ENCODE data around the gene CATSPERD.

Gene CATSPERD

GRCh38 chr19:5690955-5691821, 29.2 kb upstream of the CATSPERD start:
- peaks cover 56% of the 10 kb centered on the region for H3K36me3 ChIP-seq (ENCODE audit: insufficient read depth, low read length)
- H3K9ac ChIP-seq (ENCODE audit: insufficient read length), result peak overlapping the region; percentile 100
- H3K4me3 ChIP-seq, result peak overlapping the region; percentile 100
- H3K9me3 ChIP-seq (ENCODE audit: low read depth, low read length), result no peaks in the 10 kb centered on the region
- peak overlapping the region; percentile 97 for H3K27ac ChIP-seq
- no peak for DNase-seq (ENCODE audit: low read depth, low spot score)
- TF ChIP-seq EZH2 (IDR thresholded peaks at IDR 0.05), result no peak
- TF ChIP-seq POLR2AphosphoS5 (IDR thresholded peaks at IDR 0.05; ENCODE audit: borderline replicate concordance, low read depth, low read length), result peak; percentile 44
- TF ChIP-seq FOXP2 (optimal IDR thresholded peaks at IDR 0.05; ENCODE audit: control extremely low read depth, extremely low read length, insufficient read depth), result no peak

- no peak overlapping the region for H3K9ac ChIP-seq (ENCODE audit: insufficient read length)
- H3K9me3 ChIP-seq (ENCODE audit: low read depth, low read length), result no peaks in the 10 kb centered on the region
- TF ChIP-seq POLR2AphosphoS5 (IDR thresholded peaks at IDR 0.05; ENCODE audit: borderline replicate concordance, low read depth, low read length) (no peak; the same call in 1 of the 2 replicates), EZH2 (IDR thresholded peaks at IDR 0.05) (no peak), FOXP2 (optimal IDR thresholded peaks at IDR 0.05; ENCODE audit: control extremely low read depth, extremely low read length, insufficient read depth) (no peak)
- no peak for DNase-seq (ENCODE audit: low read depth, low spot score)
- peaks cover 65% of the 10 kb centered on the region for H3K36me3 ChIP-seq (ENCODE audit: insufficient read depth, low read length)
- peak overlapping the region; percentile 100 for H3K4me3 ChIP-seq
- peak overlapping the region; percentile 57 for H3K27ac ChIP-seq
Measured at GRCh38 chr19:5691822-5692722, 28.4 kb upstream of the CATSPERD start.

- peak overlapping the region; percentile 57 for H3K27ac ChIP-seq
- TF ChIP-seq POLR2AphosphoS5 (IDR thresholded peaks at IDR 0.05; ENCODE audit: borderline replicate concordance, low read depth, low read length) (no peak; the same call in 1 of the 2 replicates), EZH2 (IDR thresholded peaks at IDR 0.05) (no peak), FOXP2 (optimal IDR thresholded peaks at IDR 0.05; ENCODE audit: control extremely low read depth, extremely low read length, insufficient read depth) (no peak)
- no peak overlapping the region for H3K9ac ChIP-seq (ENCODE audit: insufficient read length)
- H3K4me3 ChIP-seq, result peak overlapping the region; percentile 100
- DNase-seq (ENCODE audit: low read depth, low spot score), result no peak
- H3K9me3 ChIP-seq (ENCODE audit: low read depth, low read length), result no peaks in the 10 kb centered on the region
- peaks cover 68% of the 10 kb centered on the region for H3K36me3 ChIP-seq (ENCODE audit: insufficient read depth, low read length)
Measured at GRCh38 chr19:5692723-5693194, 27.7 kb upstream of the CATSPERD start.

GRCh38 chr19:5693195-5694166, 27.0 kb upstream of the CATSPERD start:
- H3K9me3 ChIP-seq (ENCODE audit: low read depth, low read length), result no peaks in the 10 kb centered on the region

GRCh38 chr19:5694167-5694955, 26.1 kb upstream of the CATSPERD start:
- no peak for DNase-seq (ENCODE audit: low read depth, low spot score)
- H3K36me3 ChIP-seq (ENCODE audit: insufficient read depth, low read length), result peaks cover 81% of the 10 kb centered on the region
- H3K4me3 ChIP-seq, result no peak overlapping the region
- TF ChIP-seq FOXP2 (optimal IDR thresholded peaks at IDR 0.05; ENCODE audit: control extremely low read depth, extremely low read length, insufficient read depth) (no peak), EZH2 (IDR thresholded peaks at IDR 0.05) (no peak)
- H3K9me3 ChIP-seq (ENCODE audit: low read depth, low read length), result no peaks in the 10 kb centered on the region
- H3K9ac ChIP-seq (ENCODE audit: insufficient read length), result no peak overlapping the region
- no peak overlapping the region for H3K27ac ChIP-seq

More at GRCh38 chr19:5693195-5694166, 27.0 kb upstream of the CATSPERD start:
- DNase-seq (ENCODE audit: low read depth, low spot score), result no peak
- no peak overlapping the region for H3K4me3 ChIP-seq
- peak overlapping the region; percentile 57; the same call in 1 of the 2 replicates for H3K27ac ChIP-seq
- H3K9ac ChIP-seq (ENCODE audit: insufficient read length), result no peak overlapping the region
- peaks cover 72% of the 10 kb centered on the region for H3K36me3 ChIP-seq (ENCODE audit: insufficient read depth, low read length)
- TF ChIP-seq FOXP2 (optimal IDR thresholded peaks at IDR 0.05; ENCODE audit: control extremely low read depth, extremely low read length, insufficient read depth) (no peak), EZH2 (IDR thresholded peaks at IDR 0.05) (no peak), POLR2AphosphoS5 (IDR thresholded peaks at IDR 0.05; ENCODE audit: borderline replicate concordance, low read depth, low read length) (no peak; the same call in 1 of the 2 replicates)

GRCh38 chr19:5694956-5695648, 25.3 kb upstream of the CATSPERD start:
- Histone ChIP-seq H3K27ac (no peak overlapping the region), H3K4me3 (no peak overlapping the region), H3K9me3 (ENCODE audit: low read depth, low read length) (no peaks in the 10 kb centered on the region), H3K9ac (ENCODE audit: insufficient read length) (no peak overlapping the region), H3K36me3 (ENCODE audit: insufficient read depth, low read length) (peaks cover 82% of the 10 kb centered on the region)
- TF ChIP-seq POLR2AphosphoS5 (IDR thresholded peaks at IDR 0.05; ENCODE audit: borderline replicate concordance, low read depth, low read length) (no peak), FOXP2 (optimal IDR thresholded peaks at IDR 0.05; ENCODE audit: control extremely low read depth, extremely low read length, insufficient read depth) (no peak), EZH2 (IDR thresholded peaks at IDR 0.05) (no peak)
- DNase-seq (ENCODE audit: low read depth, low spot score), result no peak
